ENCODE results near the gene HSPH1. TPM values are rescaled to one million over a fixed set of nuclear protein-coding genes. Genes with fewer than 3 reads are reported as not detected.

The HSPH1 gene
- total and polyA plus RNA-seq, 2 of the 8 experiments (the other 6 are each of a cell fraction or from before 2014, with no cell fraction given), result 14.2 to 145 TPM

GRCh38 chr13:31149604-31150003 is 12.1 kb downstream of the HSPH1 start:
- no peak overlapping the region for H3K23ac ChIP-seq (ENCODE audit: insufficient read length)
- H4K5ac ChIP-seq (ENCODE audit: insufficient read length, low read depth, low read length), result no peak overlapping the region
- H2BK120ac ChIP-seq (replicated peaks; ENCODE audit: low read depth, low read length), result no peak overlapping the region
- H3K9me3 ChIP-seq (ENCODE audit: insufficient read depth in 2 of 2, low read depth in 1 of 2, low read length in 1 of 2), result no peaks in the 10 kb centered on the region
- no peak overlapping the region for H4K91ac ChIP-seq (replicated peaks; ENCODE audit: insufficient read length, low read length)
- FAIRE-seq, result no peak
- H3K27ac ChIP-seq (ENCODE audit: low read depth, low read length), result no peak overlapping the region
- no peak overlapping the region for H3K14ac ChIP-seq (ENCODE audit: insufficient read length)
- no peak overlapping the region for H3K4ac ChIP-seq (replicated peaks; ENCODE audit: insufficient read length, low read depth, low read length)
- H3K79me1 ChIP-seq (ENCODE audit: low read depth, low read length), result no peaks in the 10 kb centered on the region
- peaks cover 0 to 1% (median 0%) of the 10 kb centered on the region in 4 experiments; a peak in 1 of 7 replicates for H3K27me3 ChIP-seq (replicated peaks in 1 of 4; ENCODE audit: control insufficient read depth in 3 of 4, extremely low read depth in 1 of 4, insufficient read depth in 3 of 4, low read length in 3 of 4)
- no peak overlapping the region for H4K8ac ChIP-seq (ENCODE audit: extremely low read depth, insufficient read depth, low read length)
- DNase-seq (ENCODE audit: low read depth in 1 of 2, low spot score in 2 of 2), result no peak
- H3K9ac ChIP-seq (replicated peaks in 1 of 4; ENCODE audit: extremely low read depth in 1 of 4, low read depth in 3 of 4, low read length in 3 of 4), result no peak overlapping the region
- H3K4me2 ChIP-seq (ENCODE audit: insufficient read depth in 1 of 2, low read depth in 2 of 2, low read length in 2 of 2), result no peak overlapping the region
- H3K56ac ChIP-seq (replicated peaks; ENCODE audit: insufficient read length, low read depth, low read length), result no peak overlapping the region
- WGBS, 2 experiments (ENCODE audit: extremely low coverage in 1 of 2, insufficient coverage in 1 of 2, insufficient read length in 1 of 2, insufficient replicate concordance in 2 of 2, low coverage in 1 of 2, low lambda C conversion rate in 2 of 2, missing lambda C conversion rate in 1 of 2), result 100% methylated on average over 2 of the region's 2 CpGs; no CpG with 5 or more reads in 1 of the 2 experiments
- POLR2A ChIA-PET (ENCODE audit: partially characterized antibody), result interaction anchor here (0.8 to 2.6 kb wide), 2 partner anchors 9 to 11 kb away, joined by 3 to 8 read pairs; no protein-coding TSS in a partner anchor
- H2AFZ ChIP-seq (ENCODE audit: low read length), result no peak overlapping the region
- H2AK5ac ChIP-seq (ENCODE audit: low read depth, low read length), result no peak overlapping the region
- H3K79me2 ChIP-seq (ENCODE audit: control insufficient read depth in 1 of 2, insufficient read depth in 2 of 2, low read length in 2 of 2), result peaks cover 0 to 2% of the 10 kb centered on the region in 2 experiments; a peak in 1 of 4 replicates
- H4K20me1 ChIP-seq (replicated peaks in 1 of 2; ENCODE audit: control insufficient read depth in 1 of 2, insufficient read depth in 2 of 2, low read length in 2 of 2), result peaks cover 0 to 3% of the 10 kb centered on the region in 2 experiments
- H2BK5ac ChIP-seq (ENCODE audit: low read depth, low read length), result no peak overlapping the region
- no peaks in the 10 kb centered on the region for H3K4me1 ChIP-seq (replicated peaks in 1 of 4; ENCODE audit: control insufficient read depth in 3 of 4, insufficient read depth in 4 of 4, low read length in 3 of 4)
- H3K36me3 ChIP-seq (ENCODE audit: control insufficient read depth in 2 of 4, insufficient read depth in 4 of 4, low read length in 3 of 4), result peaks cover 22 to 95% (median 61%) of the 10 kb centered on the region in 4 experiments
- H3K18ac ChIP-seq (ENCODE audit: extremely low read depth, low read length), result no peak overlapping the region
- no peak overlapping the region for H2BK12ac ChIP-seq (ENCODE audit: low read depth, low read length)
- no peak overlapping the region for H3K4me3 ChIP-seq (ENCODE audit: extremely low read depth in 1 of 4, insufficient read depth in 2 of 4, low read depth in 3 of 4, low read length in 4 of 4)
- no peak overlapping the region for H2BK15ac ChIP-seq (ENCODE audit: low read length)
- no peaks in the 10 kb centered on the region for H3K23me2 ChIP-seq (ENCODE audit: low read depth, low read length)
- no peak overlapping the region for H2BK20ac ChIP-seq (ENCODE audit: low read length)
- CTCF ChIA-PET (ENCODE audit: partially characterized antibody), result no interaction called here
- TF ChIP-seq SP4 (IDR thresholded peaks at IDR 0.05; ENCODE audit: low read length) (no peak), YY1 (IDR thresholded peaks at IDR 0.05; ENCODE audit: low read depth, low read length) (no peak), PHF8 (conservative IDR thresholded peaks at IDR 0.05; ENCODE audit: low read depth, low read length) (no peak), TEAD4 (IDR thresholded peaks at IDR 0.05; ENCODE audit: low read depth, low read length) (no peak), CBX8 (IDR thresholded peaks at IDR 0.05; ENCODE audit: borderline replicate concordance, low read depth, low read length) (no peak), USF2 (IDR thresholded peaks at IDR 0.05; ENCODE audit: low read length) (no peak), SP1 (IDR thresholded peaks at IDR 0.05; ENCODE audit: low read depth, low read length) (no peak), TAF7 (optimal IDR thresholded peaks at IDR 0.05; ENCODE audit: borderline replicate concordance, low read depth, low read length) (no peak), HDAC2 (IDR thresholded peaks at IDR 0.05; ENCODE audit: borderline replicate concordance in 1 of 2, low read depth in 2 of 2, low read length in 2 of 2) (no peak), TAF1 (IDR thresholded peaks at IDR 0.05; ENCODE audit: low read depth, low read length) (no peak)
- TF ChIP-seq, protein P1, sequence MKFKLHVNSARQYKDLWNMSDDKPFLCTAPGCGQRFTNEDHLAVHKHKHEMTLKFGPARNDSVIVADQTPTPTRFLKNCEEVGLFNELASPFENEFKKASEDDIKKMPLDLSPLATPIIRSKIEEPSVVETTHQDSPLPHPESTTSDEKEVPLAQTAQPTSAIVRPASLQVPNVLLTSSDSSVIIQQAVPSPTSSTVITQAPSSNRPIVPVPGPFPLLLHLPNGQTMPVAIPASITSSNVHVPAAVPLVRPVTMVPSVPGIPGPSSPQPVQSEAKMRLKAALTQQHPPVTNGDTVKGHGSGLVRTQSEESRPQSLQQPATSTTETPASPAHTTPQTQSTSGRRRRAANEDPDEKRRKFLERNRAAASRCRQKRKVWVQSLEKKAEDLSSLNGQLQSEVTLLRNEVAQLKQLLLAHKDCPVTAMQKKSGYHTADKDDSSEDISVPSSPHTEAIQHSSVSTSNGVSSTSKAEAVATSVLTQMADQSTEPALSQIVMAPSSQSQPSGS (IDR thresholded peaks at IDR 0.05; ENCODE audit: low read length), result no peak

Data from H1 (cell line).